Left renal cortex interstitium (tissue), 4 donors: ENCODE measurements around the gene PTPRC. TPM values are rescaled to one million over a fixed set of nuclear protein-coding genes. Genes with fewer than 3 reads are reported as not detected.

ENCODE experiments used
- DNase-seq, 4 donors: peaks; one replicate each; pipeline ENCODE4 v3.0.0-alpha.2; 2013; ENCODE audit warnings: low read depth in 4 of 4, low spot score in 2 of 4, missing footprints in 1 of 4
- polyA plus RNA-seq, 4 donors: library from polyadenylated mRNA; unstranded; fragments of 120-200 nt; gene quantifications; one replicate each; pipeline ENCODE4 v1.2.1, GENCODE V29; 2013; ENCODE audit not compliant: insufficient read length in 4 of 4

The PTPRC gene
- polyA plus RNA-seq, 4 donors, result 4.4 to 6.5 (median 5.7) TPM

DNA sequence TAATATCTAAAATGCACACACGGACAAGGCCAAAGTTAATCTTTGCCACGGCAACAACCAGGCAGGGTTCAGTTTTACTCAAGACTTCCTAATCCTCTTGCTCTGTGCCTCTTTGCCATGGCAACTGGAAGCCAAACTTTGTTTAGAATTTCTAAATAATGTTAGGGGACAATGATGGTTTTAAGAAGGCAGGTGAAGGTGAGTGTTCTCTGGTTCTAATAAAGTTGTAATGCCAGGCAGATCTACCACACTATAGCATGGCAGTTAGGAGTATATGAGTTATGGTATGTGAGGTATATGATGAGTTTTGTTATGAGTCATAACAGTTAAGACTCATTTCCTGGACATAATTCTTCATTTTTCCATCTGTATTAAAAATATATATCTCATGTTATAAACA is 2.7 kb downstream of the PTPRC start:
- no peak for DNase-seq

DNA sequence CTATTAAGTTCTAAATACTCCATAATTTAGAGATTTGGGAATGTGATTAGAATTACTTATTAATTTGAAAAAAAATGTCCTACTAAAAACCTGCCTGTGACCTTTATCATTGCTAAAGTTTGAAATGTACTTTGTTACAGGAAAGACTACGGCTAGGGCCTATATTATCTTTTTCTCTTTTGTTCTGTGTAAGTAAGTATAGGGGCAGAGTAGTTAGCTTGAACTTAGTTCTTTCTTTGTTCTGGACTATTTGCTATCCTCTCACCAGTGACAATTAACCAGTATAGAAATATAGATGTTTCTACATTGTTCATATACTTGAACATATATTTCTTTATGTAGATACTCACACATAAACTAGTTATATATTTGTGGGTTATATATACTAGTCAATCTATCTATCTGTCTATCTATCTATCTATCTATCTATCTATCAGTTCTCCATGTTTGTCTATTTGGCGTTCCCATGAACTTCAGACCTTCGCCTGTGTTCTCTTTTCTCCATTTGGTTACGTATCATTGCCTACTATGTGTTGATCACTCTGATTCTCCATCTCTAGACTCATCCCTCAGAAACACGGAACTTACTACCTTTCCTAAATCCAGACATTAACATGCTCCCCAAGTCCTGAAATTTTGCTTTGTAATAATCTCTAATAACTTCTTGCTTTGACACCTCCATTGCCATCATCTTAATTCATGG is 3.3 kb downstream of the PTPRC start:
- DNase-seq, result no peak

DNA sequence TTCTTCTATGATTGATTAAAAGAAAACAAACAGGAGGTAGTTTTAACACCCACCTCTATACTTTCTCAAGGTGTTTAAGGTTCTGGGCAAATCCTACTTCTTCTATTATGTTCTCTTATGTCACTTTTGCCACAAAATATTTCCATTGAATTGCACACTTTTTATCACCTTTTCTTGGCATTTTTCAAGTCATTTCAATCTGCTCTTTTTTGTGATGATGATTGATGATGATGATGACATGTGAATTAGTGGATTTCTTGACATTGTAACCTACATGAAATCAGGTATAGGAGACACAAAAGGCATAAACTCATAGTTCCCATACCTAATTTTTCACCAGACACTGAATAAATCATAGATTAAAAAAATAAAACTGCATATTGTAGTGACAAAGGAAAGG is 4.1 kb downstream of the PTPRC start:
- DNase-seq, result no peak

DNA sequence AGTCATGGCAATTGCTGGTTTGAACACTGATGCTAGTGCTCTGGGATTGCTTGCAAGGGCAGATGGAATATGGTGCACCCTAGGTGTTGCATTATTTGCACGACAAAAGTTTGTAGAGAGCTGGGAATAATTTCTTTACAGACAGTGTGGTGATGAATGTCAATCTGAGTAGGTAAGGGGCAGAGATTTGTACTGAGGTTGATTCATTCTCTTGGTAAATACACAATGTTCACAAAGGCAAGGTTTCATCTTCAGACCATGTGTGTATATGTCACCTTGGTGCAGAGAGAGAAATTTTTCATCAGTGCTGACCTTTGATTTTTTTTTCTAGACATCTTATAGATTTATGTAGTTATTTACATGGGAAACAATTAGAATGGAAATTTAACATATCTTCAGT is 5.0 kb downstream of the PTPRC start:
- no peak for DNase-seq

DNA sequence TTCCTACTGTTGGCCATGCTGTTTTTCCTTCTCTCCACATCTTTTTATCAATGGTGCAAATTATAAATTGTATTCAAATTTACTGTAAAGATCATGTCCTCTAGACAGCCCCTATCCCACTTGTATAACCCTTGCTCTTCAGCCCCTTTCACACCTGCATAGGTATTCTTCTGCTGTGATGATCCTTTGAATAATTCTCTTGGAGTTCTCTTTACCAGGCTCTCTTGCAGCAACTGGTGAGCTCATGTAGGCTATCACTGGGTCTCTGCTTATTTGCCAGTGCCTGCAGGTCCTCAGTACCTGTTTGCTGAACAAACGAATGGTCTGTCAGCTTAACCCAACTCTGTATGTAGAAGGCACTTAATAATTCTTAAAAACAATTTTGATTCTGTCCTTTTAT is 8.2 kb downstream of the PTPRC start:
- DNase-seq, result no peak

DNA sequence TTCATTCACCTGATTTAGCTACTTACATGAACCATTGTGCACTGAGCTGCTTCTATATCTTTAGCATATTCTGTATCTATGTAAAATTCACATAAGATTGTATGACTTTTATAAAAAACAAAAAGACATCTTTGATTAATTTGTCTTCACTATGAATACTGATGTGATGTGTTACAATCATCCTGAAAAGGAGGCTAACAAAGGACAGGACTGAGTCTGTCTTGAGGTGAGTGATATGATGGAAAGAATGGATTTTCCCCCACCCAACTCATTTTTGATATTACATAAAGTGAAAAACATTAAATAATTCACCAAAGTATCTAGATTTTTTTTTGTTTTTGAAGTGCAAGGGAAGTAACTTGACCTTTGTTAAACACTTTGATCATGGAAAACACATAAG is 9.8 kb downstream of the PTPRC start:
- DNase-seq, result no peak

DNA sequence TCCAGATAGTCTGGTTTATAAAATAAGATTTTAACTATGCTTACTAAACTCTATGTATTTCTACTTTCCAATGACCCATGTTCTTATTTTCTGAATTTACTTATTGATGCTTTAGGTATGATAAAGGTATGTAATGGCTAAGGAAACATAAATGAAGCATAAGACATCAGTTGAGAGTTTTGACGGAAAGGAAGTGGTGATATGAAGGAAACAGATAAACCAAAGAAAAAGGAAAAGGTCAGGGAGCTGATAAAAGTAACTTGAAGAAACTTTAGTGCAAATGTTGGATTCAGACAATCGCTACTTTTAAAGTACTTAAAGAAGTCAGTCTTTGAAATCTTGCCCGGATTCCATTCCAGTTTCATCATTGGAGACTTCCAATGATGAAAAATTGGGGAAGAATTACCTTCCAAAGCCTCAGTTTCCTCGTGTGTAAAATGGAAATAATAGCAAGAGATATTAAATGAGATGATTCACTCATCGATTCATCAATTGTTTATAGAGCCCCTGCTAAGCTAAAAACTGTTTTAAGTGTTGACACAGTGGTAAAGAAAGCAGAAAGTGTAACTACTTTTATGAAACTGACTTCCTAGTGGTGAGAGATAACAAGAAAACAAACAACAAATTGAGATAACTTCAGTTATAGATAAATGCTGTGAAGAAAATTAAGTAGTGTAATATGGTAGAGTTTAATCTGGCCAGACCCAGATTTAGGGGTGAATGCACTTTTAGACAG is 10.6 kb downstream of the PTPRC start:
- DNase-seq, result no peak

DNA sequence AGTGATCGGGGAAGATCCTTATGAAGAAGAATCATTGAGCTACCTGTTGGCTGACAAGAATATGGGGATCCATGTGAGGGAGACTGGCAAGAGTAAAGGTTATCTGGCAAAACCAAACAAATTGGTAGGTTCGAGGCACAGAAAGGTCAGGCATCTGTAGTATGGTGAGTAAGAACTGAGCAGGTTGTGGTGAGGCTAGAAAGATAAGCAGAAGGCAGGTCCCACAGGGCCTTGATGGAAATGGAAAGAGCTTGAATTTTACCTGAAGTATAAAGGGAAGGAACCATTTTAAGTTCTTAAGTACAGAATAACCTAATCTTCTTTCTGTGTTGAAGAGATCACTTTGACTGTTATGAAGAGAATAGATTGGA is 11.1 kb downstream of the PTPRC start:
- DNase-seq, result no peak

DNA sequence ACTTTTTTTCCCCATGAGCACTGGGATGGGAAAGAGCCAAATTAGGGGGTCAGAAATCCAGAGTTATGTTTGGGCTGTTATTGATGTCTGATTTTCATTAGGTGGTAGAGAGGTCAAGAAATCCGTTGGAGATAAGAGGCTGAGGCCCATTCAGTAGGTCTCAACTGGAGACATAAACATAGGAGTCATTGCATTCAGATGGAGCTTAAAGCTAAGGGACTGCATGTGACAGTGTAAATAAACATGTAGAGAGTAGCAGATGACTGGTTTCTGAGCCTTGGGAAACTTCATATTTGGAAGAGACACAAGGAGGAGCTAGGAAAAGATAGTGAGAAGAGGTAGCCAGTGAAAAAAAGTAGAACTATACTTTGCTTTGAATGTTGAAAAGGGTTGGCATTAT is 11.7 kb downstream of the PTPRC start:
- no peak for DNase-seq

DNA sequence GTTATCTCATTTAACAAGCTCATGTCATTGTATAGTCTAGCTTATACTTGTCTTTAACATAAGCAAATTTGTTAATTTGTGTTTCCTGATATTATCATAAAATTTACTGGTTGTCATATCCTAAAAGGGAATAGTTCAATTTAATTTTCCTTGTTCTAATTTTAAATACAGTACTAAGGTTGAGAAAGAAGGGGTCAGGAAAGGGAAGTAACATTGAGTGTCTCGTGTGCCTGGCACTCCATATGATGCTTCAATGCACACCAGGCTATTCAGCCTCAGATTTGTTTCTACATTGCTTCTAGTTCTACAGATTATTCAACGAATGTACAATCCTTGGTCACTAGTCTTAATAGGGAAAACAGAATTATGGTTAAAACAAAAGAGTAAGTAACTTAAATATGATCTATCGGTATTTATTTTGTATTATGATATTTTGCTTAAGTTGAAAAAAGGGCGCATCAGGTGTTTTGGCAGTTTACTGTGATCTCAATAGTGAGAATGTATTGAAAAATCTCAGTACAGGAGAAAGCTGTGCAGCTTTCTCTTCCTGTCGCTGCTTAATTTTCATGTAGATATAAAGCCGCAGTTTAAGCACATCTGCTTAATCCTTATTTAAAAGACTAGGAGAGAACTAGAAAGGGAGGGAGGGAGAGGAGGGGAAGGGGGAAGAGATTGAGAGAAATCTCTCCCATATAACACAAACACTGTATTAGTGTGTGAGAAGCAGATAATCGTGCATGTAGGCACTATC is 13.0 kb downstream of the PTPRC start:
- DNase-seq, result no peak

DNA sequence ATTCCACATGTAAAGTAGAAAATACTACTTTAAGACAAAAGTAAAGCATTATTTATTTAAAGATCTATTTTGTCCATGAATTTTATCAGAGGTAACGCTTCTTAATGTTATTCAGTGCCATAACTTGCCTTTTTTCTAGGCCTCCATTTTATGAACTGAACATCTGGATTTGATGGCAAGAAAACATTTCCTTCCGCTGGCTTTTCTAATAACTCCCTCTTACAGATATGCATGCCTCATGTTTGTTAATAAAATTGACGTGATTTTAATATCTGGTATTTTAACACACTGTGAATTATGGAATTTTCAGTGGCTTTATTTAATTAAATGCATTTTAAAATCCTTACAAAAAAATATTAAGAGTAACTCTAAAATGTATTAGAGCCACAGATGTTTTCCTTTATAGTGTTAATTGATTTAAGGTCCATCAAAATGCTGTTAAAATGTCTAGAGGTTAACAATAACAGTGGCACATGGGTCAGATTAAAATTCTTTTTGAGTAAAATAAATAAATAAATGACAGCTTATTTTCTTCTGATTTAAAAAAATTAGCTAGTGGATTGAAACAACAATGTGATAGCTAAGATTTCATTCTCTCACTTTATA is 15.1 kb downstream of the PTPRC start:
- no peak for DNase-seq

DNA sequence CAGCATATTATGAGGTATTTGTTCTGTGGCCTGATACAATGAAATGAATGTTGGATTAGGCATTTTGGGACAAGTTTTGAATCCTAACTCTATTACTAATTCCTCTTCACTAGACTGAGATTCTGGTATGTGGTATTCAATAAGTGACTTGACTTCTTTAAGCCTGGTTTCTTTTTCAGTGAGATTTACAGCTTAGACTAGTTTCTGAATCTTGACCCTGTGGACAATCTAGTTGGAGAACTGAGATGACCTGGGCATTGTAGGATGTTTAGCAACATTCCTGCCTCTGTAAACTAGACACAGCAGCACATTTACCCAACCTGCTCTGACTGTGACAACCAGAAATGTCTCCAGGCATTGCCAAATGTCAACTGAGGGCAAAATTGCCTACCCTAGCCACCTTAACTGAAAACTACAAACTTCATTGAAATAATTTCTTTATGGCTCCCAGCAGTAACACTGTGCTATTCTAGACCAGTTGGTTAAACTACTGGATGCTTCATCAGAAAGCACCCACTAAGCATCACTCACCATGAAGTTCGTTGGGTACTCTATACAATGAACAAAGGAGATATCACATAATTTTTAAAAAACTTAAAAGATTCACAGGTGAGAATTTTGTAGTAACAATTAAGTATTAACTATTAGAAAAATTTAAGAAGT is 16.8 kb downstream of the PTPRC start:
- no peak for DNase-seq

DNA sequence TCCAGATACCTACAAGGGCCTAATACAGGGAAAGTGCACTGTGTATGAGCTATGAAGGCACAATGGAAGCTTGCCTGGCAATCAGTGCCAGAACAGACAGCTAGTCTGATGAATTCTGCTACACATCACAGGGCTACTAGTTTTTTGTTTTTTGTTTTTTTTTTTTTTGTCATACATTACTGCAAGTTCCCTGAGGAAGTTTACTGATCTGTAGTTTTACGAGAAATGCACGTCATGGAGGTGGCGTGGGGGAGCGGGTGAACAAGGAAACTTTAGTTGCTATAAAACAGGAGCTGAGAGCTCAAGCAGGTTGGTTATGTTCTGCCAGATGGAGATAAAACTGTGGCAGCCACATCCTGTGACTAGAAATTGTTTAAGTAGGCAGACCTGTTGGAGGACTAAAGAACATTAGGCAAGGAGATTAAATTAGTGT is 17.7 kb downstream of the PTPRC start:
- DNase-seq, result peak in 1 of 4 donors; percentile 13

DNA sequence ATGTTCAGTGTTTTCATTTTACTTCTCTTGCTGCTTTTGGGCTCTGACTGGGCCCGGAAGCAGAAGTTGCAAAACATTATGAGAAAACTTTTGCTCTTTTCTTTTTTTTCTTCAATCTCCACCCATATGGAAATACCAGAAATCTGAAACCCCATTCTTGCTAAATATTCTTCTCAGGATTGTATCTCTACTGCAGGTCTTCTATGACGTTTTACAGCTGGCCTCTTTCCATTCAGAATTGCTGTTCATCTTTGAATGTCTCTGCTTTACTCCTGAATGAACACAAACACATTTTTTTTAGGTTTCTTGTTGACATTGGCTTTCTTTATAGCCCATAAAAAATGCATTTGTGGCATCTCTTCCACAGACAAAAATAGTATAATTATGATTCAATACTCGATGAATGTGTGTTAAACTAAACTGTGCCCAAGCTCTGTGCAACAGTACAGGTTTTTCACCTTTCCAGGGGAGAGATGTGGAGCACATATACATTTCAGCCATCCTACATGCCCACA is 18.8 kb downstream of the PTPRC start:
- no peak for DNase-seq

DNA sequence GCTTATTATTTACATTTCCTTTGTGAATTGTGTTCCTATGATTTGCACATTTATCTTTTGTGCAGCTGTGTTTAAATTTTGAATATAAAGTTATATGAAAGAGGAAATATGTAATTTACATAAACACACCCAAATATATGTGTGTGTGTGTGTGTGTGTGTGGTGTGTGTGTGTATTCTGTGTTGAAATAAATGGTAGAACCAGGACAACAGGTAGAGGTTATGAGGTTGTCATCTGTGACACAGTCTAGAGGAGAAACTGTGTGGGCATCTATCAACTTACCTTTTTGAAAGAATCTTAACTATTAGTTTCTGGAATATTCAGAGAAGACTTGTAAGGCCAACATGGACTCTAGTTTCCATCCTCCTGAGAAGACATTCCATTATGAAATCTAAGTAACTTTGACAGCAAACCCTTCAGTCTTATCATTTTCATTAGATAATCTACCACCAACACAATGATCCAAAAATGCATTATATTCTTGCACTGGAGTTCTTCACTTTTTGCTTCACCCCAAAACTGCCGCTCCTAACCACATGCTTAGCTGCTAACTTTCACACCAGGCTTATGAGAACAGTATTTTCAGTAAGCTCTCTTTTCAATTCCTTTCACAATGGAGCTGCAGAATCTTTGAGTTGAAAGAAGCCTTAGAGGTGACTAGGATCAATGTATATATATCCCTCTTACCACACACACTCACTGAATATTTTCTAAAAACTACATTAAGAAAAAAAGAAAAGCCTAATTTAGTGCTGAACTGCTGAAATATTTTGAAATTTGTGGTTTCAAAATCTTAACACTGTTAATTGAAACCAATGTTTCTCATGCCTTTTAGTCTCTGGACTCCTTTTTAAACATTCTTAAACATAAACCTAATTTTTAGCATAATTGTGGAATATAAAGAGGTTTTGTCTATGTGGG is 21.8 kb downstream of the PTPRC start:
- DNase-seq, result no peak

DNA sequence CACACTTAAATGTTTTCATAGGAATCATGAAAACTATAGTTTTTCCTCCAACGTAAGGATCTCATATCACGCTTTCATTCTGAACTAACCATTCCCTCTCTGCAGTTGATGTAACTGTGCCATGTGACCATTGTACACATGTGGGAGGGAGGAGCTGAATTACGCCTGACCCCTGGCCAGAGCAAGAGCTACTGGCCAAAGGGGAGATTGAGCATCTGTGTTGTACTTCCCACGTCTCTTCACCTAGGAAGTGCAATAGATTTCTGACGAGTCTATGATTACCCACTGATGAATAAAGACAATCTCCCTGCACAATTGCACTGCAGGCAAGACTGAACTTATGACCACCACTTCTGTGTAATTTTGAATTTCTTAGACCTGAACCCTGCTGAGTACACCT is 24.0 kb downstream of the PTPRC start:
- no peak for DNase-seq

DNA sequence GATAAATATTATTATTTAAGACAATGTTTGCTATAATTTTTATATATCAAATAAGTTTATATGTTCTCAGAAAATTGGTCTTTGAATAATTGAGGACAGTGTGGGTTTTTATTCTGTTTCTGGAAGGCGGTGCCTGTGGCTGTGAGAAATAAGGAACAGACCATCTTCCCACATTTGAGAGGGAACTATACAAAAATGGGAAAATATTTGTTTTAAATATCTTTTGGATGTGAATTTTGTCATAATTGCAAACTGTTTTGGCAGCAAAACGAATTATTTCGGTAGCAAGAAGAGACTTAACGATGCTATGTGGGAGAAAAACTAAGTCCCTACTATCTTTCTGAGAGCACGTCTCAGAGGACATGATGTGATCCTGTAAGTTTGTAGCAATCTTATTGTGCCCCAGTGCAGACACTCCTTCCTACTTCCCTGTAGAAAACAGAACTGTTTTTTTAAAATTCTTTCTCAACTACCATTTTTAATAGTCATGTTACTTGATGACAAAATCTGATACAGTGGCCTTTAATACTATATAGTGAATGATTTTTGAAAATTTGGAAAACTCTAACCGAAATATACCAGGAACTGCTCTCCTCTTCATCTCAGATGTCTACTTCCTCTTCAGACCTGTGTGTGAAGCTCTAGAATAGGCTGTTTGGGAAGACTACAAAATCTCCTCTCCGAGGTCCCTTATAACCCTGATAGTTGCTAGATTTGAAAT is 25.4 kb downstream of the PTPRC start:
- no peak for DNase-seq

DNA sequence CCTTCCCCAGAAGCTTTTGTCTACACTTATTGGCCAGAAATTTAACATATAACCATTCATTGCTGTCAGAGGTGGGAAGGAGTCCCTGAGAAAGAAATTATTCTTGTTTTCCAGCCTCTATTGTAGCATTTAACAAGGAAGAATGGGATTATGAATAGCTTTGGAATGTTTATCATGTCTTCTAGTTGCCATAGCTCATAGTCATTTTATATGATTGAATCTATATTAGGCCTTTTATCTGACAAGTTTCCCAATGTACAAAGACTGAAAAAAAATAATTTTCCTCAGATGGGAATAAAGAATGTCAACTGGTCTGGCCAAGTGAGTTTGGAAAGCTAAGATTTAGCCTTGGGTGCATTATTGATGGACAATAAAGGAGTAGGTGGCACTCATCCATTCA is 28.3 kb downstream of the PTPRC start:
- DNase-seq, result no peak

DNA sequence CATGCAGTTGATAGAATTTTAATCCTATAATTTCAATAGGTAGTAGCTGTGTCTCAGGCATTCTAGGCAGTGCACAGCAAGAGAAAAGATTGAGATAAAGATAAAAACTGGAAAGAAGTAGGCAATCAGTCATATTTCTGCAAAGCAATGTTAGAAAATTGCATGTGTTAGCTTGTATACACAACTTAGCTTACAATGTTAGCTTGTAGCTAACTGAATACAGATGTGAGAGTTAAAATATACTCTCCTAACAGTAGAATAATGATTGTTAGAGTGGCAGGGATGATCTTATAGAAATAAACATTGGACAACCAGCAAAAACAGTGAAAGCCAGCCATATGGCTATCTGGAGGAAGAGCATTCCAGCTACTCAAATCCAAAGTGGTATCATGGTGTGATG is 29.0 kb downstream of the PTPRC start:
- no peak for DNase-seq
